HEK293T (cell line): ENCODE data around the gene MPZL1.

Experiments
- CTCF ChIA-PET: fragments of 350-600 bp; formaldehyde crosslinking; extraction: SDS; loops from one replicate; lab custom pipeline; 2021; ENCODE audit warnings: antibody characterized with exemption, inconsistent platforms; lab: Yijun Ruan, JAX
- POLR2A ChIA-PET: fragments of 350-600 bp; formaldehyde crosslinking; extraction: SDS; loops from one replicate; lab custom pipeline; 2020; ENCODE audit warnings: antibody characterized with exemption, inconsistent platforms; lab: Yijun Ruan, JAX
- DNase-seq: peaks from one replicate; pipeline ENCODE4 v3.0.0; 2012; ENCODE audit warnings: mixed read lengths; ENCODE audit errors: extremely low spot score
- ARNT ChIP-seq: fragments of 450-650 bp; IDR thresholded peaks from 2 replicates; pipeline ENCODE4 v1.6.1; 2017; ENCODE audit warnings: mild to moderate bottlenecking
- BHLHE40 ChIP-seq: fragments of 450-650 bp; IDR thresholded peaks from 2 replicates; pipeline ENCODE4 v1.6.1; 2016; ENCODE audit warnings: mild to moderate bottlenecking, moderate library complexity, borderline replicate concordance
- CTBP1 ChIP-seq: fragments of 450-650 bp; IDR thresholded peaks from 2 replicates; pipeline ENCODE4 v1.6.1; 2016; ENCODE audit warnings: borderline replicate concordance
- ELF4 ChIP-seq: fragments of 450-650 bp; IDR thresholded peaks from 2 replicates; pipeline ENCODE4 v1.6.1; 2017; ENCODE audit warnings: antibody characterized with exemption
- FOXA1 ChIP-seq: fragments of 450-650 bp; IDR thresholded peaks from 2 replicates; pipeline ENCODE4 v1.6.1; 2016; ENCODE audit warnings: mild to moderate bottlenecking
- FOXK2 ChIP-seq: fragments of 450-650 bp; IDR thresholded peaks from 2 replicates; pipeline ENCODE4 v1.6.1; 2016; ENCODE audit warnings: mild to moderate bottlenecking
- FOXM1 ChIP-seq: fragments of 450-650 bp; IDR thresholded peaks from 2 replicates; pipeline ENCODE4 v1.6.1; 2017; ENCODE audit warnings: mild to moderate bottlenecking, borderline replicate concordance
- HDGF ChIP-seq: fragments of 450-650 bp; IDR thresholded peaks from 2 replicates; pipeline ENCODE4 v1.6.1; 2017; ENCODE audit warnings: antibody characterized with exemption, borderline replicate concordance
- L3MBTL2 ChIP-seq: fragments of 450-650 bp; conservative IDR thresholded peaks from 2 replicates; pipeline ENCODE4 v1.6.1; 2016; ENCODE audit warnings: mild to moderate bottlenecking
- LEF1 ChIP-seq: fragments of 450-650 bp; IDR thresholded peaks from 2 replicates; pipeline ENCODE4 v1.6.1; 2017; ENCODE audit warnings: mild to moderate bottlenecking, borderline replicate concordance
- NFRKB ChIP-seq: fragments of 450-650 bp; IDR thresholded peaks from 2 replicates; pipeline ENCODE4 v1.6.1; 2016; ENCODE audit warnings: mild to moderate bottlenecking, moderate library complexity
- PKNOX1 ChIP-seq: fragments of 450-650 bp; IDR thresholded peaks from 2 replicates; pipeline ENCODE4 v1.6.1; 2016
- SP1 ChIP-seq: fragments of 450-650 bp; IDR thresholded peaks from 2 replicates; pipeline ENCODE4 v1.6.1; 2017
- SUZ12 ChIP-seq: fragments of 450-650 bp; IDR thresholded peaks from 2 replicates; pipeline ENCODE4 v1.6.1; 2016; ENCODE audit warnings: mild to moderate bottlenecking
- TARDBP ChIP-seq: fragments of 450-650 bp; IDR thresholded peaks from 2 replicates; pipeline ENCODE4 v1.6.1; 2016
- ZNF384 ChIP-seq: fragments of 450-650 bp; IDR thresholded peaks from 2 replicates; pipeline ENCODE4 v1.6.1; 2016

Gene MPZL1

GRCh38 chr1:167722152-167722869 lies 529 bp downstream of the MPZL1 start:
- TF ChIP-seq L3MBTL2: peak; percentile 51; the same call in 1 of the 2 replicates
- TF ChIP-seq PKNOX1: no peak
- CTCF ChIA-PET: interaction anchor here (0.8 to 1.0 kb wide), 2 partner anchors 28 to 134 kb away, joined by 3 read pairs; no protein-coding TSS in a partner anchor
- DNase-seq: peak; percentile 53
- POLR2A ChIA-PET: interaction anchor here (0.6 to 0.9 kb wide), 3 partner anchors 9 to 492 kb away, joined by 3 read pairs; partner anchors contain the start of gene DCAF6

GRCh38 chr1:167722870-167723251 lies 1.1 kb downstream of the MPZL1 start:
- TF ChIP-seq FOXK2: no peak
- TF ChIP-seq PKNOX1: 0 out of 2 replicates have a peak, but pooled peaks have one; percentile 15
- no peak for DNase-seq
- ChIA-PET POLR2A (interaction anchor here (0.7 to 0.9 kb wide), 2 partner anchors 9 to 213 kb away, joined by 3 read pairs; partner anchors contain the start of gene DCAF6), CTCF (interaction anchor here (0.8 kb wide), 1 partner anchor 134 kb away, joined by 3 read pairs; no protein-coding TSS in a partner anchor)

GRCh38 chr1:167723707-167724323 lies 2.0 kb downstream of the MPZL1 start:
- ChIA-PET POLR2A (interaction anchor here (1.1 to 1.7 kb wide), 2 partner anchors 9 to 212 kb away, joined by 4 to 6 read pairs; no protein-coding TSS in a partner anchor), CTCF (no interaction called here)
- TF ChIP-seq SUZ12: no peak
- TF ChIP-seq ZNF384: no peak
- TF ChIP-seq TARDBP: no peak
- TF ChIP-seq BHLHE40: no peak
- no peak for TF ChIP-seq HDGF
- no peak for TF ChIP-seq PKNOX1
- no peak for TF ChIP-seq L3MBTL2
- no peak for TF ChIP-seq CTBP1
- no peak for TF ChIP-seq SP1
- no peak for TF ChIP-seq NFRKB
- no peak for TF ChIP-seq FOXA1
- no peak for TF ChIP-seq FOXM1
- no peak for TF ChIP-seq LEF1
- no peak for TF ChIP-seq ELF4
- no peak for TF ChIP-seq FOXK2
- no peak for TF ChIP-seq ARNT
- DNase-seq: no peak

GRCh38 chr1:167726008-167726407 lies 4.2 kb downstream of the MPZL1 start:
- DNase-seq: no peak
- no peak for TF ChIP-seq HDGF
- ChIA-PET CTCF (no interaction called here), POLR2A (interaction anchor here (0.7 kb wide), 1 partner anchor 172 kb away, joined by 3 read pairs; the partner anchor contains the start of gene CREG1)

GRCh38 chr1:167728818-167729410 lies 7.1 kb downstream of the MPZL1 start:
- TF ChIP-seq TARDBP: no peak
- TF ChIP-seq HDGF: no peak
- TF ChIP-seq PKNOX1: no peak
- no peak for TF ChIP-seq FOXA1
- TF ChIP-seq SP1: no peak
- TF ChIP-seq FOXM1: no peak
- TF ChIP-seq ARNT: no peak
- no peak for TF ChIP-seq LEF1
- TF ChIP-seq NFRKB: no peak

GRCh38 chr1:167734227-167734626 lies 12.4 kb downstream of the MPZL1 start:
- DNase-seq: no peak
- ChIA-PET CTCF (no interaction called here), POLR2A (interaction anchor here (0.6 kb wide), 1 partner anchor 34 kb away, joined by 3 read pairs; no protein-coding TSS in a partner anchor)
- TF ChIP-seq PKNOX1 (no peak), LEF1 (no peak), FOXA1 (no peak), SP1 (no peak), TARDBP (no peak), FOXK2 (no peak), NFRKB (no peak), ZNF384 (no peak), ARNT (no peak), CTBP1 (no peak), FOXM1 (no peak), BHLHE40 (no peak), SUZ12 (no peak)

More at GRCh38 chr1:167728818-167729410, 7.1 kb downstream of the MPZL1 start:
- CTCF ChIA-PET: no interaction called here
- DNase-seq: no peak
- POLR2A ChIA-PET: interaction anchor here (1.5 kb wide), 1 partner anchor 12 kb away, joined by 3 read pairs; no protein-coding TSS in a partner anchor
